NB4 (cell line): ENCODE measurements around the gene PASK.

Experiments used
- DNase-seq: peaks from one replicate; pipeline ENCODE4 v3.0.0; 2010; ENCODE audit warnings: low read depth
- H3K4me3 ChIP-seq: one replicate; pipeline ENCODE4 v1.5.1; 2011; ENCODE audit warnings: mild to moderate bottlenecking, low read depth, low read length, moderate library complexity
- CTCF ChIP-seq: IDR thresholded peaks from one replicate; pipeline ENCODE4 v1.5.1; 2012; ENCODE audit warnings: low read depth, low read length
- MYC ChIP-seq: IDR thresholded peaks from 2 replicates; pipeline ENCODE4 v1.6.1; 2011; ENCODE audit warnings: low read depth, low read length
- POLR2A ChIP-seq: IDR thresholded peaks from 2 replicates; pipeline ENCODE4 v1.6.1; 2011; ENCODE audit warnings: mild to moderate bottlenecking; ENCODE audit not compliant: insufficient read length; ENCODE audit errors: extremely low read depth
- TF ChIP-seq, protein P1 (sequence below): IDR thresholded peaks from 2 replicates; pipeline ENCODE4 v1.6.1; 2011; ENCODE audit warnings: low read depth, low read length

The PASK gene

DNA sequence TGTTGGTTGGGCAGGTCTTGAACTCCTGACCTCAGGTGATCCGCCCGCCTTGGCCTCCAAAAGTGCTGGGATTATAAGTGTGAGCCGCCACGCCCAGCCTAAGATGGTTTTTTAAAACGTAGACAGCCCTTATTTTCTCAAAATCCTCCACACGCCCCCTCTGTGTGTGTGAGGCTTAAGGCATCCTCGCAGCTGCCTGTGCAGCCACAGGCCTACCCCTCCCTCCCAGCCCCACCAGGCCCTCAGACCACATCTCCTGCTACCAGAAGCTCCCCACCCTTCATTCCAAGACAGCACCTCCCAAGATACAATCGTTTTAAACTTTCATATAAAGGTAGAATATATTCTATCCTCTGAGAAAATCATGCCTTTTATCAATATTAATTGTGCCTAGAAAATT lies 44.0 kb upstream of the PASK start:
- DNase-seq, result no peak
- H3K4me3 ChIP-seq, result no peak overlapping the region
- TF ChIP-seq CTCF (no peak), POLR2A (no peak), MYC (no peak)
- TF ChIP-seq, protein P1, sequence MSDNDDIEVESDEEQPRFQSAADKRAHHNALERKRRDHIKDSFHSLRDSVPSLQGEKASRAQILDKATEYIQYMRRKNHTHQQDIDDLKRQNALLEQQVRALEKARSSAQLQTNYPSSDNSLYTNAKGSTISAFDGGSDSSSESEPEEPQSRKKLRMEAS, result no peak

DNA sequence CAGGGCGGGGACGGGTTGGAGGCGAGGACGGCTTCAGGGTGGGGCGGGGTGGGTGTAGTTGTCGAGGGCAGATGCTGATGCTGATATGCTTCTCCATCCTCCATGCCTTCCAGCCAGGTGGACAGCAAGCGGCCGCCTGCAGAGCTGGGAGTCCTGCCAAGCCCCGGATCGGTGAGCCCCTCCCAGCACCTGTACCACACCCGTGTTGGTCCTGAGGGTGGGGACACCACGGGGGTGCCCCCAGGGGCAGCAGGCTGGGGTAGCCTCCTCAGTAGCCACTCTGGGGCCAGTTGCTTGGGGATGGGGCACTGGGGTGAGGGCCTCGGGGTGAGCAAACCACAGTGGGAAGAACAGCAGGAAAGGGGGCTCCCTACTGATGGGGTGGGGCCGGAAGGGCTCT lies 41.8 kb upstream of the PASK start:
- no peak for DNase-seq
- H3K4me3 ChIP-seq, result no peak overlapping the region
- no peak for TF ChIP-seq CTCF
- no peak for TF ChIP-seq MYC
- no peak for TF ChIP-seq POLR2A
- TF ChIP-seq, protein P1, result no peak

- no peak overlapping the region for H3K4me3 ChIP-seq
- no peak for DNase-seq
- TF ChIP-seq, protein P1, result no peak
- TF ChIP-seq POLR2A, result no peak
- no peak for TF ChIP-seq MYC
- TF ChIP-seq CTCF, result no peak
Measured at GRCh38 chr2:241190291-241190981, 41.2 kb upstream of the PASK start.

- TF ChIP-seq, protein P1, result no peak
- no peak for TF ChIP-seq CTCF
- no peak for TF ChIP-seq MYC
- DNase-seq, result no peak
Measured at GRCh38 chr2:241189856-241190201, 40.6 kb upstream of the PASK start.

GRCh38 chr2:241189093-241189855 lies 40.0 kb upstream of the PASK start:
- H3K4me3 ChIP-seq, result no peak overlapping the region
- TF ChIP-seq POLR2A, result no peak
- TF ChIP-seq, protein P1, result no peak
- no peak for TF ChIP-seq MYC
- no peak for TF ChIP-seq CTCF
- no peak for DNase-seq

More at GRCh38 chr2:241189856-241190201, 40.6 kb upstream of the PASK start:
- no peak overlapping the region for H3K4me3 ChIP-seq
